SK-N-MC (cell line): ENCODE measurements around the gene BCL10.

Experiments used
- EZH2 ChIP-seq: fragments of 200-600 bp; sonication (generic); IDR thresholded peaks from one replicate; pipeline ENCODE4 v1.6.1; 2017; ENCODE audit warnings: antibody characterized with exemption
- POLR2AphosphoS5 ChIP-seq: IDR thresholded peaks from 2 replicates; pipeline ENCODE4 v1.6.1; 2012; ENCODE audit warnings: mild to moderate bottlenecking, low read depth, low read length, borderline replicate concordance

GRCh38 chr1:85319931-85320330 lies 43.5 kb upstream of the BCL10 start:
- TF ChIP-seq EZH2 (no peak), POLR2AphosphoS5 (no peak)
